HG02938 (cell line): ENCODE results near the gene MCEMP1.

Experiments used
- ATAC-seq: cut with Tn5 transposase; IDR thresholded peaks from one replicate; pipeline ENCODE4 v1.9.1; 2021; ENCODE audit warnings: mild to moderate bottlenecking, moderate library complexity; ENCODE audit not compliant: unreplicated experiment

MCEMP1 gene

GRCh38 chr19:7692417-7693088 lies 15.7 kb downstream of the MCEMP1 start:
- ATAC-seq = no peak

GRCh38 chr19:7694499-7694898 lies 17.6 kb downstream of the MCEMP1 start:
- ATAC-seq = no peak

- no peak for ATAC-seq
These were observed 20.9 kb downstream of the MCEMP1 start for GRCh38 chr19:7697721-7698287.

GRCh38 chr19:7698583-7698982 lies 21.7 kb downstream of the MCEMP1 start:
- ATAC-seq = no peak

GRCh38 chr19:7699003-7699402 lies 22.1 kb downstream of the MCEMP1 start:
- no peak for ATAC-seq

- ATAC-seq = no peak
These were observed 22.8 kb downstream of the MCEMP1 start for GRCh38 chr19:7699417-7700401.

- no peak for ATAC-seq
These were observed 24.3 kb downstream of the MCEMP1 start for GRCh38 chr19:7701049-7701653.

GRCh38 chr19:7701654-7702457 lies 25.0 kb downstream of the MCEMP1 start, which contains the start of gene FCER2:
Gene FCER2 (minus strand): TSS chr19:7702131. CDS start chr19:7699760, 2,371 bp downstream.
- peak; percentile 67 for ATAC-seq

- ATAC-seq = no peak
These were observed 26.4 kb downstream of the MCEMP1 start for GRCh38 chr19:7703332-7703731.

- ATAC-seq = no peak
These were observed 27.6 kb downstream of the MCEMP1 start for GRCh38 chr19:7704280-7705060.

GRCh38 chr19:7705387-7706187 lies 28.7 kb downstream of the MCEMP1 start:
- no peak for ATAC-seq

- ATAC-seq = no peak
These were observed 29.5 kb downstream of the MCEMP1 start for GRCh38 chr19:7706188-7706954.

GRCh38 chr19:7706955-7707456 lies 30.1 kb downstream of the MCEMP1 start:
- ATAC-seq = no peak

- no peak for ATAC-seq
These were observed 33.1 kb downstream of the MCEMP1 start for GRCh38 chr19:7709932-7710460.

- no peak for ATAC-seq
These were observed 33.7 kb downstream of the MCEMP1 start for GRCh38 chr19:7710616-7711015.

- no peak for ATAC-seq
These were observed 38.8 kb downstream of the MCEMP1 start for GRCh38 chr19:7715671-7716070.

GRCh38 chr19:7716762-7717161 lies 39.9 kb downstream of the MCEMP1 start:
- no peak for ATAC-seq

GRCh38 chr19:7718668-7719067 lies 41.8 kb downstream of the MCEMP1 start:
- ATAC-seq = no peak
